GM21619 (cell line): ENCODE data around the gene STIM1.

Experiments
- ATAC-seq: cut with Tn5 transposase; IDR thresholded peaks from one replicate; pipeline ENCODE4 v1.9.1; 2021; ENCODE audit not compliant: unreplicated experiment

Gene STIM1

GRCh38 chr11:3830088-3830487 is 25.4 kb upstream of the STIM1 start:
- no peak for ATAC-seq

DNA sequence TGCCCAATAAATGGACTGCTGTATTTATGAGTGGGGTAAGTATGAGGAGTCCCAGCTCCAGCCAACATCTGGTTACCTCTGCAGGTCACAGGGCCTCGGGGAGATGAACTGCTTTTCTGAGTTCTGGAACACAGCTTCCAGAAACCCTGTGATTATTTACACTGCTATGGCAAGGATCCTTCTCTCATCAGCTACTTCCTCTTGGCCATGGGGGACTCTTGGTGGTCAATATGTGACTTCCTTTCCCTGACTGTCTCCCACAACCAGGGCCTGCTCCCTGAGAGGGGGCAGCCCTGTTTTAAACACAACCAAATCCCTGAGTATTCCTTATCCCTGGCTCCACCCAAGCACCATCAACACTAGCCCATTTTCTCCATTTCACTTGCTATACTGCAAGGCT is 24.7 kb upstream of the STIM1 start:
- no peak for ATAC-seq

GRCh38 chr11:3831378-3832239 is 23.9 kb upstream of the STIM1 start:
- ATAC-seq = no peak

DNA sequence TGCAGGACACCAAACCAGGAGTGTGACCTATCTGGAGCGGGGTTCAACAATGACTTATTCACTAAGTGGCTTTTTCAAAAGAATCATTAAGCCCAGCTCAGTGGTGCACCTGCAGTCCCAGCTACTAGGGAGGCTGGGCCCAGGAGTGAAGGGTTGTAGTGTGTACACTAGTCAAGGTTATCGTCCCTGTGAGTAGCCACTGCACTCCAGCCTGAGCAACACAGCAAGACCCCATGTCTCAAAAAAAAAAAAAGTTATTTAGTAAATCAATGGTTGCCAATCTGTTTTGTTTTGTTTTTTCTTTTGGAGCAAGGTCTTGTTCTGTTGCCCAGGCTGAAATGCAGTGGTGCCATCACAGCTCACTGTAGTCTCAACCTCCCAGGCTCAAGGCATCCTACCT is 22.6 kb upstream of the STIM1 start:
- ATAC-seq = no peak

DNA sequence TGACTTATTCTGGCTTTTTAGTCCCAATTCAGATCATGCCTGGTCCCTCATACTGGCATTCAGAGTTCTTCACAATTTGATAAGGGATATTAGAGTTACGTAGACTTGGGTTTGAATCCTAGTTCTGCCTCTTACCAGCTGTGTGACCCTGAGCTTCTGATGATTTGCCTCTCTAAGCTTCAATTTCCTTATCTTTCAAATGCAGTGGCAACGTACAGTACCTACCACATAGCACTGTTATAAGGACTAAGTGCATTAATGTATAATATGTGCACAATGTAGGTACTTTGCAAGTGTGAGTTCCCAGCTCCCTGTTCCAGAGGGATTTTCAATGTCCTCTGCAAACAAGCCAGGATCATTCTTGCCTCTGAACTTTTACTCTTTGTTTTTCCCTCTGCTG is 22.0 kb upstream of the STIM1 start:
- no peak for ATAC-seq

GRCh38 chr11:3834349-3834663 is 21.2 kb upstream of the STIM1 start:
- ATAC-seq = no peak

GRCh38 chr11:3834664-3835461 is 20.6 kb upstream of the STIM1 start:
- no peak for ATAC-seq

DNA sequence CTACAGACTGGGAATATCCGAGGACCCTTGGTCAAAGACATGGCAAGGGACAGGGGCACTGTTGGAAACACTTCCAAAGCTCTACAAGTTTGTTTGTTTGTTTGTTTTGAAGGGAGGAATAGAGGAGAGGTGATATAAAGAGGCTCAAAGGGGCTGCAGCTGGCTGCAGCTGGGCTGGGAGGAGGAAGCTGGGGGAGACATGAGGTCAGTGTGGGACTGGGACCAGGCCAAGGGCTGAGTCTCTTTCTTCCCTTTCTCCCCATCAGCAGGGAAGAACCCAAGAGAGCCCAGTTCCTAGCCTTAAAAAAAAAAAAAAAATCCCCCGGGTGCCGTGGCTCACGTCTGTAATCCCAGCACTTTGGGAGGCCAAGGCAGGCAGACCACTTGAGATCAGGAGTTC is 19.7 kb upstream of the STIM1 start:
- ATAC-seq = no peak

GRCh38 chr11:3836903-3837302 is 18.6 kb upstream of the STIM1 start:
- no peak for ATAC-seq

DNA sequence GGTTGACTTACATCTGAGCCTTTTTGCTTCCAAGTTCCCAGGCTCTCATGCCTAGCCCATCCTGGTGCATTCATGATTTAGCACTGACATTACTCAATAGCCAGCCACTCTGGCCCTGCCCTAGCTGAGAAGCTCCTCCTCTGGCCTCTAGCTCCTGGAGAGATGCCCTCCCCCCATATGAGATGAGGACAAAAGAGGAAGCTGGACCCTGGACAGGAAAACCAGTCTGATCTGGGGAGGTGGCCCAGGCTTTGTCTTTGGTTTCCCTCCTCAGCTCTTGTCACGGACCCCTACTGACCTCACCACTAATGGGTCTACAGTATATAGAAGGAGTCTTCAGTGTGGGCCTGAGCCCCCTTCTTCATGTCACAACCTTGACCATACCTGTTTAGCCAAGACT is 17.7 kb upstream of the STIM1 start:
- no peak for ATAC-seq

DNA sequence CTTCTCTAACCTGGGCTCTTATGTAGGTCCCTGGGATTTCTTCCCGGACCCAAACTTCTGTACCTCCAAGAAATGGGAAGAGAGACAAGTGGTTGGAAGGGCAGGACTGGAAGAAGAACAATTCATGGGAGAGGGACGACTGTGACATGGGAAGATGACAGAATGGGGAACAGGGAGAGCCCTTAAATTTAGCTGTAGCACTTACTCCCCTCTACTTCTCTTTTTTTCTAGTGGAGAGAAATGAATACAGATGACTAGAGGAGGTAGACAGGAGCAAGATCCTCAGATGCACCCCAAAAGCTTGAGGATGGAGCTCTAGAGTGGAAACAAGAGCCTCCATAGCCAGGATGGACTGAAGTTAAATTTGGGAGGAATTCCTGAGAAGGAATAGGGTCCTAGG is 17.0 kb upstream of the STIM1 start:
- ATAC-seq = no peak

DNA sequence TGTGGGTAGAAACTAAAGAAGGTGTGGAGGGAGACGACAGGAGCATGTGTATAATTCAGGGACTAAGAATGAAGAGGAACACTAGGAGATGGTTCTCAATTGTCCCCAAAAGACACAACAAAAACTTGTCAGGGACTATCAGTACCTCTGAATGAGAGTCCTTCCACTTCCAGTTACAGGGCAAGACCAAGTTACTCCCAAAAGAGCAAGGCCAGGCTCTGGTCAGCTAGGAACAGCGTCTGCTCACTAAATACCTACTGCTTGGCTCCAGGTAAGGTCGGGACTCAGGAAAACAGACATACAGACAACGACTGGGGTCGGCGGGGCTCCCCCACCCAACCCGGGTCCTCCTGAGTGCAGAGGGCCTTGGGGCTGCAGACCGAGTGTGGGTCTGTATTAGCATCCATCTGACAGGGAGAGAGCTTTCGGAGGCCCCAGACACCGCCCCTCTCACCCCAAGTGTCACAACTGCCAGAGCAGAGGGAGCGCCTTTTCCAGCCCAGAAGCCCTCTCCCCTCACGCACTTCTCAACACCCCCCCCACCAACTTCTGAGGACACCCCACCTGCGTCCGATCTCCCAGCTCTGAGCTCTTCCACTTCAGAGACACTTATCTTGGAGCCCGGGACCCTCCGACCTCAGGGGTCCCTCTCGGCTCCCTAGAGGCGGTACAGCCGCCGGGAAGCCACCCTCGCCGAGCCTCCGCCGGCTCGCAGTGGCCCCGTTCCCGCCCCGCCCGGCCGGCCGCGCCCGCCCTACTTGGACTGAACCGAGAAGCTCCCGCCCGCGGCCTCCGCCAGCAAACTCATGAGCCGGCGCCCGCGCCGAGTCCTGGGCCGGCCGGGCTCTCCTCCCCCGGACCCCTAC is 15.2 kb upstream of the STIM1 start:
- ATAC-seq = no peak

DNA sequence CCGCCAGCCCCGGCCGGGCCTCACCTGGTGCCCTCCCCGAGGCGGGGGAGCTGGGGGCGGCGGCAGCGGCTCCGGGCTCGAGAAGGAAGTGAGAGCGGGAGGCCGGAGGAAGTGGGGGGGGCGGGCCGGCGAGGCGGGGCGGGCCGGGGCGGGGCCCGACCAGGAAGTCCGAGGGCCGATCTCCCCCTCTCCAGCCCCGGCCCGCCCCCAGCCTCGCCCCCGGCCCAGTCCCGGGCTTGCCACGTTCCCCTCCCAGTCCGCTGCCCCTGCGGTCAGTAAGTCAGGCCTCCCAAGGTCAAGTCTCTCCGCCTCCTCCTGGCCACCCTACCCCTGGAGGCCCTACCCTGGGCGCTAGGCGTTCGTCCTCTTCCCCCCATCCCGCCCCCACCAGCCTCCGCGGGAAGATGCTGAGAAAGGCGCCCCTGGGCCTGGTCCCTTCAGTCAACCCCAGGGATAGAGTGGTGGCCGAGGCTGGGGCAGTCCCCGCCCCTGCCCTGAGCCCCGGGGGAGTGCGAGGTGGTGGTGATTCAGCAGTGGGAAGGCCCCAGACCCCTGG is 14.5 kb upstream of the STIM1 start, which contains the start of gene RHOG:
RHOG (minus strand) TSS at position 90 of the 556 bp plus-strand sequence. CDS start 12,821 bp downstream, outside the sequence.
- ATAC-seq = peak; percentile 48

GRCh38 chr11:3841426-3842350 is 13.8 kb upstream of the STIM1 start:
- ATAC-seq = peak; percentile 48

- no peak for ATAC-seq
These were observed 12.1 kb upstream of the STIM1 start for GRCh38 chr11:3843326-3843725.

DNA sequence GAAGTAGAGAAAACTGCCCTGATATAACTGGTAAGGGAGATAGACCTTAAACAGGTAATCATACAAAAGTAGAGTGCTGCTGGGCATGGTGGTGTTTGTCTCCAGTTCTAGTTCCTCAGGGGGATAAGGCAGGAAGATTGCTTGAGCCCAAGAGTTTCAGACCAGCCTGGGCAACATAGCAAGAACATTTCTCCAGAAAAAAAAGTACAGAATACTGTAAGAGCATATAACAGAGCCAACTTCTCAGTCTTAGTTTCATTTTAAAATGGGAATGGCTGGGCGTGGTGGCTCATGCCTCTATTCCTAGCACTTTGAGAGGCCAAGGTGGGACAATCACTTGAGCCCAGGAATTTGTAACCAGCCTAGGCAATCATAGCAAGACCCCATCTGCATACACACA is 10.2 kb upstream of the STIM1 start:
- ATAC-seq = no peak

GRCh38 chr11:3845670-3846069 is 9.8 kb upstream of the STIM1 start:
- ATAC-seq = no peak

DNA sequence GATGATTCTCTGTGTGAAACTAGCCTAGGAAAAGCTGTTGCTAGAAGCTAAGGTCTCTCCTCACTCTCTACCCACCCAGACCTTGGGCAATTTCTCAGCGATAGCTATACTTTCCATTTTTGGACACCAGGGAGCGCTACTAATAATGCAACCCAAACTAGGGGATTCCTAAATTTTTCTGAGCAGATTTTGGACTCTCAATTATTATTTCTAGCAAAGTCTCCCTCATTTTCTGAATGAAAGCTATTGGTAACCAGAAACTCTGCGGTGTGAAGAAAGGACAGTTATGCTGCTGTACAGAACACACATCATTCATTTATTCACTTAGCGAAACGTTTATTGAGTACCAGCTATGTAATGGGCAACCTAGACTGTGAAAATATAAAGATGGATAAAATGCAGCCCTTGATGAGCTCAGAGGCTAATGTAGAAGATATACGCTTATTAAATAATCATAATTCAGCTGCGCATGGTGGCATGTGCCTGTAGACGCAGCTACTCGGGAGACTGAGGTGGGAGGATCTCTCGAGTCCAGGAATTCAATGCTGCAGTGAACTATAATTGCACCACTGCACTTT is 6.1 kb upstream of the STIM1 start:
- ATAC-seq = no peak

GRCh38 chr11:3853545-3853842 is 2.0 kb upstream of the STIM1 start:
- ATAC-seq = no peak
